ENCODE measurements around the gene ZFHX3. TPM values are rescaled to one million over a fixed set of nuclear protein-coding genes. Genes with fewer than 3 reads are reported as not detected.
A peak's percentile ranks its signal among the peaks of the same experiment; 100 is the strongest.

The ZFHX3 gene
- total RNA-seq, 1 experiment from 2014 or later = 21.8 TPM

GRCh38 chr16:73031984-73032383 lies 15.9 kb downstream of the ZFHX3 start:
- Histone ChIP-seq H3K27me3 (replicated peaks; ENCODE audit: insufficient read depth, low read depth, low read length, poor library complexity) (no peaks in the 10 kb centered on the region), H3K4me3 (ENCODE audit: low read depth, low read length, poor library complexity, severe bottlenecking) (no peak overlapping the region), H3K27ac (ENCODE audit: low read depth, low read length, poor library complexity, severe bottlenecking) (no peak overlapping the region), H3K36me3 (ENCODE audit: insufficient read depth, low read length, poor library complexity, severe bottlenecking) (no peaks in the 10 kb centered on the region), H3K4me1 (ENCODE audit: insufficient read depth, low read length, poor library complexity, severe bottlenecking) (peaks cover 37% of the 10 kb centered on the region), H3K9me3 (ENCODE audit: low read depth, low read length, poor library complexity, severe bottlenecking) (no peaks in the 10 kb centered on the region)
- POLR2A ChIA-PET (ENCODE audit: low non-redundant PET) = no interaction called here
- intact Hi-C loops (cut with micrococcal nuclease; ENCODE audit: unreplicated experiment) = no loop called here
- TF ChIP-seq, protein P1, sequence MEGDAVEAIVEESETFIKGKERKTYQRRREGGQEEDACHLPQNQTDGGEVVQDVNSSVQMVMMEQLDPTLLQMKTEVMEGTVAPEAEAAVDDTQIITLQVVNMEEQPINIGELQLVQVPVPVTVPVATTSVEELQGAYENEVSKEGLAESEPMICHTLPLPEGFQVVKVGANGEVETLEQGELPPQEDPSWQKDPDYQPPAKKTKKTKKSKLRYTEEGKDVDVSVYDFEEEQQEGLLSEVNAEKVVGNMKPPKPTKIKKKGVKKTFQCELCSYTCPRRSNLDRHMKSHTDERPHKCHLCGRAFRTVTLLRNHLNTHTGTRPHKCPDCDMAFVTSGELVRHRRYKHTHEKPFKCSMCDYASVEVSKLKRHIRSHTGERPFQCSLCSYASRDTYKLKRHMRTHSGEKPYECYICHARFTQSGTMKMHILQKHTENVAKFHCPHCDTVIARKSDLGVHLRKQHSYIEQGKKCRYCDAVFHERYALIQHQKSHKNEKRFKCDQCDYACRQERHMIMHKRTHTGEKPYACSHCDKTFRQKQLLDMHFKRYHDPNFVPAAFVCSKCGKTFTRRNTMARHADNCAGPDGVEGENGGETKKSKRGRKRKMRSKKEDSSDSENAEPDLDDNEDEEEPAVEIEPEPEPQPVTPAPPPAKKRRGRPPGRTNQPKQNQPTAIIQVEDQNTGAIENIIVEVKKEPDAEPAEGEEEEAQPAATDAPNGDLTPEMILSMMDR (conservative IDR thresholded peaks at IDR 0.05; ENCODE audit: low read depth, low read length) = no peak
- TF ChIP-seq EZH2 (IDR thresholded peaks at IDR 0.05; ENCODE audit: borderline replicate concordance, low read depth, low read length, poor library complexity, severe bottlenecking) = no peak
- CTCF ChIA-PET = no interaction called here
- no TSS peak for BruUV-seq (replicated peaks)
- DNase-seq (ENCODE audit: low spot score) = no peak

GRCh38 chr16:73031155-73031866 lies 16.6 kb downstream of the ZFHX3 start:
- H3K27ac ChIP-seq (ENCODE audit: low read depth, low read length, poor library complexity, severe bottlenecking) = no peak overlapping the region
- H3K27me3 ChIP-seq (replicated peaks; ENCODE audit: insufficient read depth, low read depth, low read length, poor library complexity) = no peaks in the 10 kb centered on the region
- peaks cover 31% of the 10 kb centered on the region for H3K4me1 ChIP-seq (ENCODE audit: insufficient read depth, low read length, poor library complexity, severe bottlenecking)
- DNase-seq (ENCODE audit: low spot score) = no peak
- TF ChIP-seq EZH2 (IDR thresholded peaks at IDR 0.05; ENCODE audit: borderline replicate concordance, low read depth, low read length, poor library complexity, severe bottlenecking) = no peak
- TF ChIP-seq, protein P1 (conservative IDR thresholded peaks at IDR 0.05; ENCODE audit: low read depth, low read length) = peak; percentile 43
- ChIA-PET POLR2A (ENCODE audit: low non-redundant PET) (no interaction called here), CTCF (no interaction called here)
- no peaks in the 10 kb centered on the region for H3K9me3 ChIP-seq (ENCODE audit: low read depth, low read length, poor library complexity, severe bottlenecking)
- no TSS peak for BruUV-seq (replicated peaks)
- intact Hi-C loops (cut with micrococcal nuclease; ENCODE audit: unreplicated experiment) = no loop called here
- H3K36me3 ChIP-seq (ENCODE audit: insufficient read depth, low read length, poor library complexity, severe bottlenecking) = no peaks in the 10 kb centered on the region
- H3K4me3 ChIP-seq (ENCODE audit: low read depth, low read length, poor library complexity, severe bottlenecking) = no peak overlapping the region

- TF ChIP-seq, protein P1 (conservative IDR thresholded peaks at IDR 0.05; ENCODE audit: low read depth, low read length) = no peak
- TF ChIP-seq EZH2 (IDR thresholded peaks at IDR 0.05; ENCODE audit: borderline replicate concordance, low read depth, low read length, poor library complexity, severe bottlenecking) = no peak
- ChIA-PET CTCF (no interaction called here), POLR2A (ENCODE audit: low non-redundant PET) (no interaction called here)
- Histone ChIP-seq H3K36me3 (ENCODE audit: insufficient read depth, low read length, poor library complexity, severe bottlenecking) (no peaks in the 10 kb centered on the region), H3K9me3 (ENCODE audit: low read depth, low read length, poor library complexity, severe bottlenecking) (no peaks in the 10 kb centered on the region), H3K4me1 (ENCODE audit: insufficient read depth, low read length, poor library complexity, severe bottlenecking) (peaks cover 18% of the 10 kb centered on the region), H3K27ac (ENCODE audit: low read depth, low read length, poor library complexity, severe bottlenecking) (no peak overlapping the region), H3K4me3 (ENCODE audit: low read depth, low read length, poor library complexity, severe bottlenecking) (no peak overlapping the region), H3K27me3 (replicated peaks; ENCODE audit: insufficient read depth, low read depth, low read length, poor library complexity) (no peaks in the 10 kb centered on the region)
- intact Hi-C loops (cut with micrococcal nuclease; ENCODE audit: unreplicated experiment) = no loop called here
- no TSS peak for BruUV-seq (replicated peaks)
- no peak for DNase-seq (ENCODE audit: low spot score)
These were observed 19.1 kb downstream of the ZFHX3 start for GRCh38 chr16:73028721-73029361.

Measured in A673 (cell line).